ENCODE results near the gene DGKQ. TPM values are rescaled to one million over a fixed set of nuclear protein-coding genes. Genes with fewer than 3 reads are reported as not detected.
"Not testable (repeated sequence)": the region's sequence is repeated elsewhere in the genome, so short reads cannot be mapped to it uniquely, and the experiment has no call there.

Gene DGKQ
- total RNA-seq, 1 donor from 2014 or later: 26.2 TPM

DNA sequence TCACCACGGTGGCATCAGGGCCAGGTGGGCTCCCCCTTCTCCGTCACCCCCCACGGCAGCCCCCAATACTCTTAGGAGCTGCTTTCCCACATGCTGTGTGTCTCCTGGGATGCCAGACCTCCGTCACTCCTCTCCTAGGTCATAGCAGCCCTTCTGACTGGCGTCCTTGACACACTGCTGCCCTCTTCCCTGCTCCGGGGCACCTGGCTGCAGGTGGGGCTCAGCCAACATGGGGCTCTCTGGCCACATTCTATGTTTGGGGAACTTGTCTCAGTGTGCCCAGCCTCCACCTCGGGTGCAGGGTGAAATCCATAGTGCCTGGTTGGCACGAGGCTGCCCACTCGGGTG lies 27.3 kb downstream of the DGKQ start:
- H3K27ac Mint-ChIP-seq (ENCODE audit: unreplicated experiment): no peak overlapping the region

DNA sequence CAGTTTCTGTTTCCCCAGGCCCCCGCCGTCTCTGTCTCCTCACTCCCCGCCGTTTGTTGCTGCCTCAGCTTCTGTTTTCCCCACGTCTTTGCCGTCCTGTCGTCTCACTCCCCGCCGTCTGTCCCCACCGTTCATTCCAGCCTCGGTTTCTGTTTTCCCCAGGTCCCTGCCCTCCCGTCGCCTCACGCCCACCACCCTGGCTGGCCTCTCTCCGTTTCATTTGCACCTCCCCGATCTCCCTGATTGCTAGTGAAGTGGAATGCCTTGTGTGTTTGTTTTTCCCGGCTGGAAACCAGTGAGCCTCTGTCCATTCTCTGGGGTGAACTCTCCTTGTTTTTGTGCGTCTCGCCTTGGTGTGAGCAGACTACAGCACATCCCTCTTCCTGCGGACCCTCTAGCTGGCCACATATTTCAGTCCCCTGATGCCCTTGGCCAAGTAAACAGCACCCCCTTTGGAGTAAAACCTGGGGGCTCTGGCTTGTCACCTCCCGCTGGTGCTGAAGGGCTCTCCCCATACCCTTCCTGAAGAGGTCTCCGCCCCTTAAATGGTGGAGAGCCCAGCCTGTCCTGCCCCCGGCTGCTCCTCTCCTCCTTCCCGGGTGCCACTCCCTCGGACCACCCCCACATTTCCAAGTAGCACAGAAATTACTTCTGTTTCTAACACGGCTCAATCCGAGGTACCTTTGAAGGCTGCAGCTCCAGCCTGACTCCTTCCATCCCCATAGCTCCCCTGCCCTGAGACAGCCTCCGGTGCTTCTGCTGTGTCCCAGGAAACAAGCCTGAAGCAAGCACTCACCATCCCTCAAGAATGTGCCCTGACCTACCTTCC lies 27.9 kb downstream of the DGKQ start:
- Mint-ChIP-seq H3K4me1 (ENCODE audit: low read depth, unreplicated experiment) (no peaks in the 10 kb centered on the region), H3K9me3 (ENCODE audit: unreplicated experiment) (peaks cover 2% of the 10 kb centered on the region), H3K27me3 (ENCODE audit: unreplicated experiment) (peaks cover 6% of the 10 kb centered on the region), H3K36me3 (ENCODE audit: unreplicated experiment) (no peaks in the 10 kb centered on the region), H3K4me3 (ENCODE audit: unreplicated experiment) (no peak overlapping the region), H3K27ac (ENCODE audit: unreplicated experiment) (no peak overlapping the region)
- TF ChIP-seq, protein P1, sequence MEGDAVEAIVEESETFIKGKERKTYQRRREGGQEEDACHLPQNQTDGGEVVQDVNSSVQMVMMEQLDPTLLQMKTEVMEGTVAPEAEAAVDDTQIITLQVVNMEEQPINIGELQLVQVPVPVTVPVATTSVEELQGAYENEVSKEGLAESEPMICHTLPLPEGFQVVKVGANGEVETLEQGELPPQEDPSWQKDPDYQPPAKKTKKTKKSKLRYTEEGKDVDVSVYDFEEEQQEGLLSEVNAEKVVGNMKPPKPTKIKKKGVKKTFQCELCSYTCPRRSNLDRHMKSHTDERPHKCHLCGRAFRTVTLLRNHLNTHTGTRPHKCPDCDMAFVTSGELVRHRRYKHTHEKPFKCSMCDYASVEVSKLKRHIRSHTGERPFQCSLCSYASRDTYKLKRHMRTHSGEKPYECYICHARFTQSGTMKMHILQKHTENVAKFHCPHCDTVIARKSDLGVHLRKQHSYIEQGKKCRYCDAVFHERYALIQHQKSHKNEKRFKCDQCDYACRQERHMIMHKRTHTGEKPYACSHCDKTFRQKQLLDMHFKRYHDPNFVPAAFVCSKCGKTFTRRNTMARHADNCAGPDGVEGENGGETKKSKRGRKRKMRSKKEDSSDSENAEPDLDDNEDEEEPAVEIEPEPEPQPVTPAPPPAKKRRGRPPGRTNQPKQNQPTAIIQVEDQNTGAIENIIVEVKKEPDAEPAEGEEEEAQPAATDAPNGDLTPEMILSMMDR (IDR thresholded peaks at IDR 0.05; ENCODE audit: partially characterized antibody, unreplicated experiment): no peak
- DNase-seq: no peak

More for the DNA sequence above, 27.3 kb downstream of the DGKQ start:
- peaks cover 6% of the 10 kb centered on the region for H3K27me3 Mint-ChIP-seq (ENCODE audit: unreplicated experiment)
- peaks cover 2% of the 10 kb centered on the region for H3K9me3 Mint-ChIP-seq (ENCODE audit: unreplicated experiment)
- peaks cover 4% of the 10 kb centered on the region for H3K4me1 Mint-ChIP-seq (ENCODE audit: low read depth, unreplicated experiment)
- no peak for DNase-seq
- H3K4me3 Mint-ChIP-seq (ENCODE audit: unreplicated experiment): no peak overlapping the region
- TF ChIP-seq, protein P1 (IDR thresholded peaks at IDR 0.05; ENCODE audit: partially characterized antibody, unreplicated experiment): no peak
- H3K36me3 Mint-ChIP-seq (ENCODE audit: unreplicated experiment): no peaks in the 10 kb centered on the region

DNA sequence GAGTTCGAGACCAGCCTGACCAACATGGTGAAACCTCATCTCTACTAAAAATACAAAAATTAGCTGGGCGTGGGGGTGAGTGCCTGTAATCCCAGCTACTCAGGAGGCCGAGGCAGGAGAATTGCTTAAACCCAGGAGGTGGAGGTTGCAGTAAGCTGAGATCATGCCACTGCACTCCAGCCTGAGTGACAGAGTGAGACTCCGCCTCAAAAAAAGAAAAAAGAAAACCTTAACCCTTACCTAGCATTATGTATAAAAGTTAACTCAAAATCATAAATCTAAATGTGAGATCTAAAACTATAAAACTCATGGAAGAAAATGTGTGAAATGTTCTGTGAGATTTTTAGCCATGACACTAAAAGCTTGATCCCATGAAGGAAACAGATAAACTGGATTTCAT lies 33.9 kb downstream of the DGKQ start:
- H3K36me3 Mint-ChIP-seq (ENCODE audit: unreplicated experiment); H3K4me1 Mint-ChIP-seq (ENCODE audit: low read depth, unreplicated experiment); H3K27ac Mint-ChIP-seq (ENCODE audit: unreplicated experiment); H3K27me3 Mint-ChIP-seq (ENCODE audit: unreplicated experiment); H3K4me3 Mint-ChIP-seq (ENCODE audit: unreplicated experiment); H3K9me3 Mint-ChIP-seq (ENCODE audit: unreplicated experiment); DNase-seq: not testable (repeated sequence)

DNA sequence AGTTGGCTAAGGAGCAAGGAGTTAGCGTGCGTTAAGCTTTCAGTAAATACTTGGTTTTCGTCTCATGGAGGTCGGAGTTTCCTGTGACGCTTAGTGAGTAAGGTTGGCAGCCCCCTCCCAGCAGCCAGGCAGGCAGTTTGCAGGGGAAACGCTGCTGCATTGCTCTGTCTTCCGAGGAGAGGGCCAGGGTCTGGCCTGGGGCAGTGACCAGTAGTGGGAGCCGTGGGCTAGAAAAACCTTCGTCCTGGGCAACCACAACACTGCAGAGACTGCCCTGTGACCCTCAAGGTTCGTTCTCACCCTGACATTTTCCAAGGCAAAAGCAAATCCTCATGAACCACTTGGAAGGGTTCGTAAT lies 40.7 kb downstream of the DGKQ start:
- DNase-seq: peak; percentile 49

DNA sequence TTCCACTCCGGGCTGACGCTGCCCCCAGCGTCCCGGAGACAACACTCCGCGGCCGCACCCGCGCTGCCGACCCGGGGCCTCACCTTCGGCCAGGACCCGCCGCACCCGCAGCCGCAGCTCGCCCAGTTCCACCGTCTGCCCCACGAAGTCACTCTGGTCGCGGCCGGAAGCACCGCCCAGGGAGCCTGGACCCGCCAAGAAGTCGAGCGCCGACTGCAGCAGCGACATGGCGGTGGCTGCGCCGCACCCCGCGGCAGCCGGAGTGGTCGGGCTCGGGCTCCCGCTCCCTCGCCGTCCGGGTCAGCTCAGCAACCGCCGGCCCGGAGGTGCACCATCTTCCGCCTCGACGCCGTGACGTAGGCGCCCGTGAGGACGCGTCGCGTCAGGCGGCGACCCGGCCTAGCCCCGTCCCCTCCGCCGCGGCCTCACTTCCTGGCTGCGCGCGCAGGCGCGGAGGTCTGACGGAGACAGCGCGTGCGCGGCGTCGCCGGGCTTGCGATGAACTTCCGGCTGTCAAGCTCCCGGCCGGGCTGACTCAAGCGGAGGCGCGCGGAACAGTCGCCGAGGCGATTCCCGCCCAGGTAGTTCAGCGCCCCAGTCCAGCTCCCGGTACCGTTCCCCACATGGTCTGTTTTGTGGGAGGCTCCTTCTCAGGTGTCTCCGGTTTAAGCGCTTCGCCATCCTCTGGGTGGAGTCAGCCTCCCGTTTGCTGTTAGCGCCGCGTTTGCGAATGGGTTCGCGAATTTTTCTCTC lies 41.2 kb downstream of the DGKQ start, which contains the start of the genes GAK and TMEM175:
Gene GAK, minus strand, starts transcription at position 357 of the 753 bp plus-strand sequence. Its CDS starts 129 bp downstream, at position 228.
Gene TMEM175, plus strand, starts transcription at position 501 of the 753 bp plus-strand sequence. CDS start 15,280 bp downstream, outside the sequence.
- DNase-seq: peak; percentile 98
- Mint-ChIP-seq H3K9me3 (ENCODE audit: unreplicated experiment) (peaks cover 8% of the 10 kb centered on the region), H3K27ac (ENCODE audit: unreplicated experiment) (peak within 1 kb of the TSS; percentile 93), H3K4me3 (ENCODE audit: unreplicated experiment) (peak within 1 kb of the TSS; percentile 97), H3K27me3 (ENCODE audit: unreplicated experiment) (peaks cover 12% of the 10 kb centered on the region), H3K36me3 (ENCODE audit: unreplicated experiment) (no peaks in the 10 kb centered on the region), H3K4me1 (ENCODE audit: low read depth, unreplicated experiment) (peaks cover 17% of the 10 kb centered on the region)
- TF ChIP-seq, protein P1 (IDR thresholded peaks at IDR 0.05; ENCODE audit: partially characterized antibody, unreplicated experiment): no peak

More for the DNA sequence above, 40.7 kb downstream of the DGKQ start:
- TF ChIP-seq, protein P1 (IDR thresholded peaks at IDR 0.05; ENCODE audit: partially characterized antibody, unreplicated experiment): no peak
- H3K4me3 Mint-ChIP-seq (ENCODE audit: unreplicated experiment): peak overlapping the region; percentile 97
- H3K27ac Mint-ChIP-seq (ENCODE audit: unreplicated experiment): peak overlapping the region; percentile 83
- no peaks in the 10 kb centered on the region for H3K36me3 Mint-ChIP-seq (ENCODE audit: unreplicated experiment)
- peaks cover 12% of the 10 kb centered on the region for H3K27me3 Mint-ChIP-seq (ENCODE audit: unreplicated experiment)
- peaks cover 8% of the 10 kb centered on the region for H3K9me3 Mint-ChIP-seq (ENCODE audit: unreplicated experiment)
- peaks cover 17% of the 10 kb centered on the region for H3K4me1 Mint-ChIP-seq (ENCODE audit: low read depth, unreplicated experiment)

Measured in glutamatergic neuron (in vitro differentiated cells).